ENCODE results near the gene CES2.
"Not testable (repeated sequence)": the region's sequence is repeated elsewhere in the genome, so short reads cannot be mapped to it uniquely, and the experiment has no call there.

The CES2 gene

DNA sequence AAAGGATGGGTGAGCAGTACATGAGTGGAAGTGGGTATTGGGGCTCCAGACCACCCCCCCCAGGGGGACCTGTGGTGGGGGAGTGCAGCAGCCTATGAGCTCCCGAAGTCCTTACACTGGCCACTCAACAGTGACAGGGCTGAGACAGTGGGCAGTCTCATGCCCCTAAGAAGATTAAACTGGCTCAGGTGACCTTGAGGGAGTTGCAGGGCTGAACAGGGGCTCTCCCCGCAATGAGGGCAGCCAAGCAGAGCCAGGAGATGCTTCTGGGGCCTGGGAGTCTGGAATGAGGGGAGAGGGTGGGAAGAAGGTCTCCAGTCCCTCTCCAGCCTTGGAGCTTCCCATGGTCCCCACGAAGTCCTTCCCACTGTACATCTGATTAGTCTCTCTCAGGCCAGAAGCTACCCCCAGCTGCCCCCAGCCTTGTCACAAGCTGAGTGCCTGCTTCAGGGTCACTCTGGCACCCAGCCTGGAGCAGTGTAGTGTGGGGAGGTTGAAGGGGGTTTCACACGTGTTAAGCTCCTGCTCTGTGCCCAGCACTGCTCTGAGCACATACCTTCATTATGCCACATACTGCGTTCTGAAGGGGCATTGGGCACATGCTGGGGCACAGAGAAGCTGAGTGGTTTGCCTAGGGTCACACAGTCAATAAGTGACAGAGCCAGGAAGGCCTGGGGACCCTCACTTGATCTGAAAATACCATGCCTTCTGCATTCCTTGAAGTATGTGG lies 15.6 kb upstream of the CES2 start:
- DNase-seq: no peak

DNA sequence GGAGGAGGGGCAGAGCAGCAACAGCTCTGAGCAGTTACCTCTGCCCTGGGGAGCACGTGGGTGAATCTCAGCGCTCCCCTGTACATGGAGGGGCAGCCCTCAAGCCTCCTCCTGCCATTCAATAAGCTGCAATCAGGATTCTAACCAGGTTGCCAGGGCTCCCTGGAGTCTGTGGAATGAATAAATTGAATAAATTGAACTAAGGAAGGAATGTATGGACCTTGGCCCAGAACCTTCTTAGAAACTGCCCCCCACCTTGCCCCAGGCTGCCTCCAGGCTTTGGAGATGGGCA lies 15.1 kb upstream of the CES2 start:
- DNase-seq: no peak

DNA sequence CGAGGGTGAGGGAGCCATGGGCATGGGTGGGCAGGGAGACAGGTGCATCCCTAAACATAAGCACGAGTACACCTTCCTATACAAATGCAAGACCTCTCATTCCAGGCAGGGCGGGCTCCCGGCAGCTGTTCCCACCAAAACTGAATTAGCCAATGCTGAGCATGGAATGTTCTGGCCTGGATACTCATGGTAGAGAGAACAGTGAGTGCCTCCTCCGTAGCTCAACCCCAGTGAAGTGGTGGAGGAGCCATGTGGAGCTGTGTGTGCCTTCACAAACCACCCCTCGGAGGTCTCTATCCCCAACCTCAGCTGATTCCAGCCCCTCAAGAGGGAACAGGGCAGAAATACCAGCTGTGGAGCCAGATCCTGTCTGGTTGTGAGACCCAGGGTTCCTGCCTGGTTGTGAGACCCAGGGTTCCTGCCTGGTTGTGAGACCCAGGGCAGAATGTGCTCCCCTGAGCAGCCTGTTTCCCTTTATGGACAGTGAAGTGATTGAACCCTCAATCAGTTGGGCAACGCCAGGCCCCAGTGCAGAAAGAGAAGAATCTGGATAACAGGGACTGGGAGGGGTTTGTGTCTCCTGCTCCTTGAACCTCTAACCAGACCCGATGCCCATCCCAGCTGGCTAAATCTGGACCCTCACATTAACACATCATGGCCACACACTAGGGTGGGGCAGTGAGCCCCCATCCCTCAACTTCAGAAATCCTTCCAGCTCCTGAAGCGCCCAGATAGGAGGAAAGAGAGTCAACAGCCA lies 14.2 kb upstream of the CES2 start:
- no peak for DNase-seq

DNA sequence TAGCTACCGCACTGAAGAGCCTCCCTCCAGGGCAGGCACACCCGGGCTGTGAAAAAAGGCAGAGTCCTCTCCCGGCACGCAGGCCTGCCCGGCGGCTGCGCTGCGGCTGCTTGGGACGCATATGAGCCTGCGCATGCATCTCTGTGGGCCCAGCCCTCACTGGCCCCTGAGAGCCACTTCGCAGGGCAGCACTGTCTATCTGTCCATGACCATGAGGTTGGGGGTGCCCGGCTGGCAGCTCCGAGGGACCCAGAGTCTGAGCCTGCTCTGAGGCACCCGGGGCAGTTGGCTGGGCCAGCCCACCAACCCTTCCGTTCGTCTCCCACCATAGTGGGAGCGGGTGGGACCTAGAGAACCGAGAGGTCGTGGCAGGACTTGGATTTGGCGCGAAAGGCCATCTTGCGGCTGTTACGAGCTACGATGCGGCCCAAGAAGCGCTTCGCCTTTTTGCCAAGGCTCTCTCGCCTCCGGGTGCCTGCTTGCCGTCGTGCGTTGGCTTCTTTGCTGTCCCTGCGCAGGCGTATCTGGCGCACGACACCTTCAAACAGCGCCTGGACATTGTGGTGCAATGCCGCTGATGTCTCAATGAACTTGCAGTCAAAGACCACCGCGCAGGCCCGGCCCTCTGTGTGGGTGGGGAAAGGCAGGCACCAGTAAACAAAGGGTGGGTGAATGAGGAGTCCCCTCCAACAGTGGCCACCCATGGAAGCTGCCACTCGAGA lies 13.4 kb upstream of the CES2 start:
- DNase-seq: no peak

DNA sequence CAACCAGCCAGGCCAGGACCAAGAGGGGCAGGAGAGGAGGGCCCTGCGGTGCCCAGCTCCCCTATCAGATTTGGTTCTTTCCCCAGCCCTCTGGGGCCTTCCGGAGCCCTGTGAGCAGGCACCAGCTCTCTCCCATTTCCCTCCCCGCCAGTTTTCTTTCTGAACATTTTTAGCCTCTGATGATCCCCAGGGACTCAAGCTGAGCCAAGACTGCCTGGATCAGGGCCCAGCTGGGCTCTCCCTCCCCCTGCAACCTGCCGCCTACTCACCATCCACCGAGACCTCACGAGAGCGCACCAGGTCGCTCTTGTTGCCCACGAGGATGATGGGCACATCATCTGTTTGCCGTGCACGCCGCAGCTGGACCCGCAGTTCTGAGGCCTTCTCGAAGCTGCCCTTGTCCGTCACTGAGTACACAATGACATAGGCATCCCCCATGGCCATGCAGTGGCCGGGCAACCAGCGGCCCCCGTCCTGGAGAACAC lies 12.0 kb upstream of the CES2 start:
- peak; percentile 84 for DNase-seq

DNA sequence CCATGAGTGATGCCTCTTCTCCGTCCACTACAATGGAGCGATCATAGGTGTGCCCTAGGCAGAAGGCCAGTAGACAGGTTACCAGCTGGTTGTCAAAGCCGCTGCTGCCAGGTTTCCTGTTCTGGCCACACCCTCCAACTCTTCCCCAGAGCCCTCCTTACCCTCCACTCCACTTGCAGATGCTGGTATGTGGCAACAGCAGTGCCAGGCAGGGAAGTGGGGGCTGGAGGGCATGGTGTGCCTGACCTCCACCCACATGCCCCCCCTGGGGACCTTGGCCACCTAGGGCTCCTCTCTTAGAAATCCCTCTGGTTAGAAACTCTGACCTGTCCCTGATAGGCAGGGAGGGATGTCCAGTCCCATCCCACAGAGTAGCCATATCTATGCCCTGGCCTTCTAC lies 11.4 kb upstream of the CES2 start:
- DNase-seq: no peak

DNA sequence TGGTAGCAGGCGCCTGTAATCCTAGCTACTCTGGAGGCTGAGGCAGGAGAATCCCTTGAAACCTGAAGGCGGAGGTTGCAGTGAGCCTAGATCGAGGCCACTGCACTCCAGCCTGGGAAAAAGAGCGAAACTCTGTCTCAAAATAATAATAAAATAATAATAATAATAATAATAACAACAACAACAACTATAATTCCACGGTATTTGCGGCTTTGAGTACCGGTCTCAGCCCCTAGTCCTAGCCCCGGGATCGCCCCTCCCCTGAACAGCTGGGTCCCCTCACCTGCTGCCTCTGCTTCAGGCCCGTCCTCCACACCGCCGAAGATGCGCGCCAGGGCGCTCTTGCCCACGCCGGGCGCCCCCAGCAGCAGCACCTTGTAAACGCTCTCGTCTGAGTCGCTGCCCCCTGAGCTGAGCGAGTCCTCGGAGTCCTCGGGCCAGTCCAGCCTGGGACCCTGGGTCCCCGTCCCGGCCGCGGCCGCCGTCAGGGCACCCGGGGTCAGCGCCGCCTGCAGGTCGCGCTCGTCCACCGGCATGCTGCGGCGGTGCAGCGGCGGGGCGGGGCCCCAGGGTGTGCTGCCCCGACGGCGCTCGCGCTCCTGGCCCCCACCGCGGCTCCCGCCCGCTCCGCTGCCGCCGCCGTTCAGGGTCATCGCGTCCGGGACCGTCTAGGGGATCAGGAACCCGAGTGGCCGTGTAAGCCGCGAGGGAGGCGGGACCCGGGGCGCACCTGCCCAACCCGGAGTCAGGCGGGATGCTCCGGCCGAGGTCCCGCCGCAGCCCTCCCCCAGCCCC lies 10.6 kb upstream of the CES2 start:
- DNase-seq: no peak

DNA sequence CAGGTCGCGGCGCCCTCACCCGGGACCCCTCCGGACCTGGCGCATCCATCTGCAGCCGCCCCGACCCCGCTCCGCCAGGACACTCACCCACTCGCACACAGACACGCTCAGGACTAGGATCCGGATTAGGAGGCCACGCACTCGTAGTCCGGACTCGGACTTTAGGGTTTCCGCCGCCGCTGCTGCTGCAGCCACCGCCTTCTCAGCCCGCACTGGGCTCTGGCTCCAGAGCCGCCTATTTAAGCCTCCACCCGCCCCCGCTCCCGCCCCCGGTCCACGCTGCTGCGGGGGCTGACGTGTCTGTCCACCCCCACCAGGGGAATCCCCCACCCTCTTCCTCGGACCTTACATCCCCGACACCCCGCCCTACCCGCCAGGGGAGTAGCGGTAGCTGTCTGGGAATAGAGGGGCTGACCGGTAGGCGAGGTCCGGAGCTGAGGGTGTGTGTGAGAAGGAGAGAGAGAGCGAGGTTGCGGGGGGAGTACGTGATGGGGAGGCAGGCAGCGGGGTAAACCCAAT lies 9.9 kb upstream of the CES2 start, which contains the start of gene RRAD:
Gene RRAD (minus strand): TSS at position 214 of the 519 bp plus-strand sequence. CDS start 356 bp downstream, outside the sequence.
- DNase-seq: no peak

DNA sequence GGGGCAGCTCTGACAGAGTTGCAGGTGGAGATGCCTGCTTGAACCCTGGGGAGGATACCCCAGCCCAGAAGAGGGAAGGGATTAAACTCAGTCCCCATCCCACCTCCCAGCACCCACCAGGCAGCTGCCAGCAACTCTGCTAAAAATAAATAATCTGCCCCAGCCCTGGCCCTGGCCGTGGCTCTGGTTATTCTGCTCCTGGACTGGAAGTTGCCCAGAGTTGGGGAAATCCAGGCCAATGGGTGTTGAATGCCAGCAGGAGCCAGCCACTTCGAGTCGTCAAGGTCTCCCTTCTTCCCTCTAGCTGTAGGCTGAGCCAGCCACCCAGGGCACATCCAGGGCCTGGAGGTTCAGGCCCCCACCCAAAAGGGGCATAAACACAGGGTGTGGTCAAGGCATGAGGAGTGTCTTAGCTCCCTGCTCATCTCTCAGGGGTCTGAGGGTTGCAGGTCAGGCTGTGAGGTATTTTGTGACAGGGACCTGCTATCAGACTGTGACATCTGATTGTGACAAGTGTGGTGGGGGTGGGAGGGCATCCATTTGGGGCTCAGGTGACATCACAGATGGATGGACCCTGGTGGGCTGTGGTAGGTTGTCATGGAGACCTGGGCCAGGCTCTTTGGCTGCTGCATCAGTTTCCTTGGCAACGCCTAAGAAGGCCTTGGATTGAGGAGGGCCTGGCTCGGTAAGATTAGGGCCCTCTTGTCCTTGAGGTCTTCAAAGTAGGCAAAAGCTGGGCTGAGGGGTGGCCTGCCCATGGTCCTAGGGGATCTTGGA lies 9.0 kb upstream of the CES2 start:
- DNase-seq: no peak

DNA sequence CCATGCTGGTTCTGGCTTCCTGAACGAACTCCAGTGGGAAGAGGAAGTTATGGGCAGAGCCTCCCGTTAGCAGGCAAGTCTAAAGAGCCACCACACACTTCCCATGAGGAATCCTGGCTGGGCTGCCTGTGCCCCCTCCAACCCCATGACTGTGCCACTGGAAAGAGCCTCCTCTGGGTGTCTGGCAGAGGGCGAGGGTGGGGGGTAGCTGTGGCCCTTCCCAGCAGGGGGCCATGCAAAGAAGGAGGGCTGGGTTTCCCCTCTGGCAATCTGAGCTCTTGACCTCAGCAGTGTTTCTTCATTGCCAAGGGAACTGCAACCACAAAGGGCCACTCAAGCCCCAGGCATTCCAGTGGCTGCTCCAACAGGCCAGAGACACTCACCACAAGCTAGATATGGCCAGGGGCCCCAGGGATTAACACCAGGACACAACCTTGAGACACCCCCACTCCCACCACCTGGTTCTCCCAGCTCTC lies 8.3 kb upstream of the CES2 start:
- no peak for DNase-seq

DNA sequence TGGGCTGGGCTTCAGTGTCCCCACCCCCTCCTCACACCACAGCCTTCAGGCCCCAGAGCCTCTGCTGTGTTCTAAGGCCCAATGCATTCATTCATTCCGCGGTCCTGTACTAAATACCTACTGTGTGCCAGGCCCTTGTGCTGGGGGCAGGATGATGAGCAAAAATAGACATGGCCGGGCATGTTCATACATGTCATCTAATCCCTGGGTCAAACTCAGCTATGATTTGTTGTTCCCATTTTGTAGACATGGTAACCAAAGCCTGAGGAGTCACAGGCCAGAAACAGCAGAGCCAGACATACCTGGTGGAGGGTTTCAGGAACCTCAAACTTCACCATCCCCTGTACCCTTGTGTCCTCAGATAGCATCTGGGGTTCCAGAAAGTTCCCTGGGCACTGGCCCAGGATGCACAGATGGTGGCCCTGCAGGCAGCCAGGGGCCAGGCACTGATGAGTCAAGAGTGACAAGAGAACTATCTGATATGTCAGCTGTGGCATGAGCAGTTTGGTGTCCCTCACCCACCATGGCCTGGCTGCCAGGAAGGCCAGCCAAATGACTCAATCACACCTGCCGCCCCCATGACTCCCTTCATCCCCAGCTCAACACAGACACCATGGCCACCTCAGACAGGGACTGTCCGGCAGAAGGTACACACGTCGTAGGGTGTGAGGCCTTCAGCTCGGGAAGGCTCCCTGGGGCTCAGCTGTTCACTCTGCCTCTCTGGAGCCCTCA lies 7.2 kb upstream of the CES2 start:
- no peak for DNase-seq

DNA sequence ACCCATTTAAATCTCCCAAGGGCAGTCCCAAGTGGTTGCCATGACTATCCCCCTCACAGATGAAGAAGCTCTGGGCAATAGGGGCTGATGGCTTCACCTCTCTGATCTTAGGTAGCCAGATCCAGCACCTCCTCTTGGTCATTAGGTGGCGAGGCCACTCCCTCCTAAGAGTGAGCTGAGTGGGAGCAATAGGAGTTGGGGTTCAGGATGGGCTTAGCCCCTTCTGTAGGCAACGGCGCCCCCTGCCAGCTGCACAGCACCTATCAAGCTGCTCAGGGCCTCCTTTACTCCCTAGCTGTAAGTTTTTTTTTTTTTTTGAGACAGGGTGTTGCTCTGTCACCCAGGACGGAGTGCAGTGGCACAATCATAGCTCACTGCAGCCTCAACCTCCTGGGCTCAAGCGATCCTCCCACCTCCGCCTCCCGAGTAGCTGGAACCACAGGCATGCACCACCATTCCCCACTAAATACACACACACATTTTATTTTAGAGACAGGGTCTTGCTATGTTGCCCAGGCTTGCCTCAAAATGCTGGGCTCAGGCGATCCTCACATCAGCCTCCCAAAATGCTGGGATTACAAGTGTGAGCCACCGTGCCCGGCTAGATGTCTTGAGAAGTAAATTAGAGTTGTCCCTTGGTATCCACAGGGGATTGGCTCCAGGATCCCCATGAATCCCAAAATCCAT lies 6.5 kb upstream of the CES2 start:
- DNase-seq: no peak

DNA sequence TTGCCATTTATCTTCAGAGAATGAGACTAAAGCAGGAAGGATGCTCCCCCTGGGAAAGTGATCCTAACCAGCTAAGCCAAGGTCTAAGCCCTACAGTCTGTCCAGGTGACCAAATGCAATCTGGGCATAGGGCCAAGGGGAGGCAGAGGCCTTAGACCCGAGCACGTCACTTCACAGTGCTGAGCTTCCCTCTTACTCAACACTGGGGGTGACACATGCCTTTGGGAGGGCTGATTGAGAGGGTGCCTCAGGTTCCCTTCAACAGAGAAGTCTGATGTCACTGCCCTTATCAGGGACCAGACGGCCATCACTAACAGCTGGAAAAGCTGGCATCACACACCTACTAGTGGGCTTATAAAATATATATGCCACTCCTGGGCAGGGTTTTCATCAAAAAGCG lies 5.1 kb upstream of the CES2 start:
- no peak for DNase-seq

DNA sequence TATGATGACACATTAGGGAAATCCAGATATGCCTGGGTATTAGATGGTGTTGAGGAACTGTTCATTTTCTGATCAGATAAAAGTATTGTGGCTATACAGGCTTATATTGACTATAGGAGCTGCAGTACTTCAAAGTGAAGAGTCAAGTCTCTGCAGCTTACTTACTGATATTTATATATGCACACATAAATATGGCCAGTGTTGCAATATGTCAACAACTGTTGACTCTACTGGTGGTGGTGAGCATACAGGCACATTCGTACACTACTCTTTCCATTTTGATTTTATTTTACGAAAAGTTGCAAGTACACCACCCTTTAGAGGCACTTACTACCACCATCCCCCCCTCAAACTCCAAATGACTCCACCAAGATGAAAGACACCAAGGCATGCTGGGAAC lies 3.7 kb upstream of the CES2 start:
- DNase-seq: no peak

DNA sequence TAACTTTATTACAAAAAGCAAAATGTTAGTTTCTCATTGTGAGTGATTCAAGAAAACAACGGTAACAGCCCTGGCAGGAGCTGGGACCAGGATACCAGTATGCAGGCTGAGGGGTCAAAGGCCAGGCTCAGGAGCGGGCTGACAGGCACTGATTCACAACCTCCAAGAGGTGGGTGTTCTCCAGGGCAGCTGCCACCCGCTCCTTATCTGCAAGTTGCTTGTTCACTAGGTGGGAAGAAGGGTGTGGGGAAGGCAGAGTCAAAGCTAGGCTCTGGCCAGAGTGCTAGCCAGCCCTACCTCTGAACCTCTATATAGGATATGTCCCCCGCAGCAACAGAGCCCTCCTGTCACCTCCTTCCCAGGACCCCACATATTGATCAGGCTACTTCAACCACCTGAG lies 3.2 kb upstream of the CES2 start:
- DNase-seq: no peak

DNA sequence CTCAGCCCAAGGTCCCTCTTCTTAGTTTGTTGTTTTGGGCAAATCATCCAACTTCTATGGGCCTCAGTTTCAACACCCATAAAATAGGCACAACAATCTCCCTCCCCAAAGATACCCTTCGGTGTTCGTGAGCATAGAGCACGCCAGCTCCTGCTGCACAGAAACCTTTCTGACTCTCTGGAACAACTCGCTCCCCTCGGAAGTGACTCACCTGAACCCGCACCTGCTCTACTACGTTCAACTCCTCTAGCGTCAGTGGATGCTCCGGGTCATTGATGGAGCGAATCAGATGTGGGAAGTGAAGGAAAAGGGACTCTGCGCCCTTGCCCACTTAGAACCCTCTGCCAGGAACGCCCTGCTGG lies 1.6 kb upstream of the CES2 start:
- DNase-seq: no peak

DNA sequence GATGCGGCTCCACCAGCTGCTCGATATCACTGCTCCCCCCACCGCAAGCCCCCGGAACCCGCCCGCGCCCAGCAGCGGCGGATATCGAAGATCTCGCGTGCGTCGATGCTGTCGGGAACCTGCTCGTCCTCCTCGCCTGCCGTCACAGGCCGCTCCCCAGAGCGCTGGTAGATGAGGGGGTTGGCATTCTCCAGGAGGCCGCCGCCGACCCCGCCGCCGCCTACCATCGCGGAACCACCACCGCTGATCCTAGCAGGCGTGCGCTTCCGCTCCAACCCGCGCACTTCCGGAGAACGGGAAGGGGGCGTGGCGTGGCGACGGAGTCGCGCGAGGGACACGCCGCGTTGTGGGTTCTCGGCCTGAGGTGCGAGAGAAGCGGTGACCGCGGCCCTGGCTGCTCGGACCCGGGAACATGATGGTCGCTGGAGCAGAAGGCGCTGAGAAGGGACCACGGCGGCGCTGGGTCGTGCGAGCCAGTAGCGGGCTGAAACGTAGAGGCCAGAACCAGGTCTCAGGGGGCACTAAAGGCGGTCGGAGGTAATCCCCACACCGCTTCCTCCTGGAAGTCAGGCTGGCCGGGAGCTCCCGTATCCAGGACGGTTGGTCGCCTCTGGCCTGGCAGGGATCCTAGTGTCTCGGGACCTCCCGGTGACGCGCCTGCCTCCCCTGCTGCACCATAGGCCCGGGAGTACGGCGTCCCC lies 1.0 kb upstream of the CES2 start, which contains the start of gene CIAO2B:
Gene CIAO2B (minus strand): TSS at position 265 of the 701 bp plus-strand sequence. CDS start 38 bp downstream, at position 227.
- no peak for DNase-seq

DNA sequence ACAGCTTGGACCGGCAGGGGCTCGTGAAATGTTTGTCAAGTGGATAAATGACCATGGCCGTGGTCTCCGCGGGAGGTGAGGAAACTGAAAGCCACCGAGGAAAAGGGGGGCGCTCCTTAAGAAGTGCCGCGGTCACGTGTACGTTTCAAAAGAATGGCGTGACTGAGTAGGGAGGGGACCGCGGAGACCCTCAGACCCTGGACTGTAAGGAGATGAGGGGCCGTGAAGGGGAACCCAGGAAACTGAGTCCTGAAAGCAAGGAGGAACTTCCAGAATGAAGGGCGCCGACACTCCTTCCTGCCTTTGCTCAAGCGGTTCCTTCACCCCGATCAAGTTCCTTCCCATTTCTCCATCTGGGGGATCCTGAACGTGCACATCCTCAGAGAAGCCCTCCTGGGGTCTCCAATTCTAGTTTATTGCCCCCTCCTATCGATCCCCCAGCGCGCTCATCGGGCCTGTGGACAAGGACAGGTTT lies 440 bp upstream of the CES2 start:
- not testable (repeated sequence) for DNase-seq

DNA sequence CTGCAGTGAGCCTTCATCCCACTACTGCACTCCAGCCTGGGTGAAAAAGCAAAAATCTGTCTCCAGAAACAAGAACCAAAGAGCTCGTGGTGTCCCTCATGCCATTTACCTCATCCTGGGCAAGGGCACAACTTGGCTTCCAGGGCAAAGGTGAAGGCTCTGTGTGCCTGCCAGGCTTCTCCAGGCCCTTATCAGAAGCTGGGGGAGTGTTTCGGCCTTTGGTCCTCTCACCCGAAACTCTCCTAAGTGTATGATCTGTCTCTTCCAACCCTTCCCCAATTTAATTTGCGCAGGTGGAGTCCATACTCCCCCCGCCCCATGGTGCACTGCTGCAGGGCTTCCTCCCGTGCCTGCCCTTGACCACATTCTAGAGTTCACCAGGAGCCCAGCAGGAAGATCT lies 1.1 kb downstream of the CES2 start:
- no peak for DNase-seq
